HCT116 (cell line): ENCODE data around the gene NRCAM. TPM values are rescaled to one million over a fixed set of nuclear protein-coding genes. Genes with fewer than 3 reads are reported as not detected.

Source experiments
- ATAC-seq: fragments of 200-7000 bp; cut with Tn5 transposase; 2 replicates; pipeline ENCODE4 v1.9.1; 2020; ENCODE audit warnings: mild to moderate bottlenecking, moderate library complexity
- BruUV-seq: library from RNA; stranded (reverse); fragments of 400-500 nt; replicated peaks from 2 replicates; lab custom pipeline; 2021; lab: Mats Ljungman, UMichigan
- CTCF ChIA-PET: fragments of 300-600 bp; sonication (Branson Sonifier 250); formaldehyde crosslinking; loops from one replicate; lab custom pipeline; 2021; ENCODE audit warnings: antibody characterized with exemption; lab: Charles Lee
- POLR2A ChIA-PET: fragments of 300-600, 350-600 bp; sonication (Branson Sonifier 250); formaldehyde crosslinking; loops from one replicate; lab custom pipeline; 2021; ENCODE audit warnings: antibody characterized with exemption; lab: Charles Lee
- RAD21 ChIA-PET, 2 experiments: fragments of 300-600 bp; sonication (Branson Sonifier 250); formaldehyde crosslinking; loops; one replicate each; lab custom pipeline; 2023; ENCODE audit warnings: low total read pairs in 2 of 2; ENCODE audit not compliant: uncharacterized antibody in 2 of 2, unreplicated experiment in 2 of 2, low non-redundant PET in 1 of 2; lab: Charles Lee
- DNase-seq: peaks from one replicate; pipeline ENCODE4 v3.0.0-alpha.2; 2010; ENCODE audit warnings: low read depth, low spot score
- H2AFZ ChIP-seq: fragments of 200-600 bp; shearing (Covaris generic), sonication (generic); 2 replicates; pipeline ENCODE4 v1.6.1; 2017; ENCODE audit warnings: low read depth, mixed run types, mixed read lengths, antibody characterized with exemption, low read length; ENCODE audit not compliant: poor library complexity, severe bottlenecking
- H3K27ac ChIP-seq: 2 replicates; pipeline ENCODE4 v1.5.1; 2012; ENCODE audit warnings: low read depth, low read length
- H3K27me3 ChIP-seq: fragments of 200-600 bp; sonication (generic); 2 replicates; pipeline ENCODE4 v1.6.1; 2016; ENCODE audit warnings: mixed run types, low read length, mixed read lengths; ENCODE audit not compliant: insufficient read depth
- H3K36me3 ChIP-seq, 2 experiments: fragments of 200-500 bp in 1 of 2; fragments of 200-600 bp in 1 of 2; sonication (Bioruptor generic) in 1 of 2; sonication (generic) in 1 of 2; 2 replicates each; pipeline versions ENCODE4 v1.5.1 to v1.6.1; 2014 to 2016; ENCODE audit warnings: low read length in 2 of 2, inconsistent platforms in 1 of 2, mixed read lengths in 1 of 2, mixed run types in 1 of 2; ENCODE audit not compliant: insufficient read depth in 2 of 2, control insufficient read depth in 1 of 2
- H3K4me1 ChIP-seq, 2 experiments: fragments of 200-600 bp in 1 of 2; sonication (generic) in 1 of 2; 2 replicates each; pipeline versions ENCODE4 v1.5.1 to v1.6.1; 2012 to 2017; ENCODE audit warnings: low read length in 2 of 2, inconsistent platforms in 1 of 2, mild to moderate bottlenecking in 1 of 2, mixed read lengths in 1 of 2, mixed run types in 1 of 2, moderate library complexity in 1 of 2; ENCODE audit not compliant: insufficient read depth in 2 of 2, control insufficient read depth in 1 of 2
- H3K4me2 ChIP-seq: fragments of 200-600 bp; sonication (generic); 2 replicates; pipeline ENCODE4 v1.6.1; 2017; ENCODE audit warnings: mixed run types, low read length, mixed read lengths
- H3K4me3 ChIP-seq, 2 experiments: fragments of 200-600 bp in 1 of 2; sonication (generic) in 1 of 2; replicated peaks in 1 of 2; 2 replicates each; pipeline ENCODE4 v1.5.1; 2011 to 2016; ENCODE audit warnings: low read length in 2 of 2, control low read depth in 1 of 2, low read depth in 1 of 2, mild to moderate bottlenecking in 1 of 2, mixed read lengths in 1 of 2, mixed run types in 1 of 2
- H3K79me2 ChIP-seq: fragments of 200-600 bp; sonication (generic); 2 replicates; pipeline ENCODE4 v1.6.1; 2017; ENCODE audit warnings: mild to moderate bottlenecking, mixed run types, low read length, moderate library complexity, mixed read lengths; ENCODE audit not compliant: insufficient read depth
- H3K9ac ChIP-seq: fragments of 200-600 bp; sonication (generic); 2 replicates; pipeline ENCODE4 v1.6.1; 2016; ENCODE audit warnings: low read length, mixed read lengths
- H3K9me2 ChIP-seq: fragments of 200-600 bp; sonication (generic), shearing (Covaris generic); 2 replicates; pipeline ENCODE4 v1.6.1; 2017; ENCODE audit warnings: mixed run types, mild to moderate bottlenecking, moderate library complexity; ENCODE audit not compliant: insufficient read depth
- H3K9me3 ChIP-seq, 2 experiments: fragments of 200-500 bp in 1 of 2; fragments of 200-600 bp in 1 of 2; sonication (Bioruptor generic) in 1 of 2; sonication (generic) in 1 of 2; 2 replicates each; pipeline ENCODE4 v1.6.1; 2014 to 2017; ENCODE audit warnings: low read length in 2 of 2, mixed read lengths in 2 of 2, inconsistent platforms in 1 of 2, low read depth in 1 of 2, mild to moderate bottlenecking in 1 of 2, mixed run types in 1 of 2, moderate library complexity in 1 of 2; ENCODE audit not compliant: control insufficient read depth in 1 of 2, insufficient read depth in 1 of 2
- H4K20me1 ChIP-seq: fragments of 200-600 bp; sonication (generic), shearing (Covaris generic); 2 replicates; pipeline ENCODE4 v1.6.1; 2017; ENCODE audit warnings: mixed run types, mild to moderate bottlenecking, moderate library complexity; ENCODE audit not compliant: insufficient read depth
- CBX3 ChIP-seq: IDR thresholded peaks from 2 replicates; pipeline ENCODE4 v1.6.1; 2012; ENCODE audit warnings: low read depth
- CEBPB ChIP-seq: IDR thresholded peaks from 2 replicates; pipeline ENCODE4 v1.6.1; 2012; ENCODE audit warnings: low read depth
- EGR1 ChIP-seq: IDR thresholded peaks from 2 replicates; pipeline ENCODE4 v1.6.1; 2012; ENCODE audit warnings: low read depth
- EZH2 ChIP-seq: fragments of 200-600 bp; sonication (generic); IDR thresholded peaks from 2 replicates; pipeline ENCODE4 v1.6.1; 2017; ENCODE audit warnings: antibody characterized with exemption, mixed run types
- EZH2phosphoT487 ChIP-seq: fragments of 200-600 bp; IDR thresholded peaks from 2 replicates; pipeline ENCODE4 v1.6.1; 2018; ENCODE audit warnings: antibody characterized with exemption, borderline replicate concordance
- JUND ChIP-seq: IDR thresholded peaks from 2 replicates; pipeline ENCODE4 v1.6.1; 2012
- POLR2A ChIP-seq: IDR thresholded peaks from 2 replicates; pipeline ENCODE4 v1.7.0; 2011; ENCODE audit warnings: borderline replicate concordance; ENCODE audit not compliant: insufficient read depth, insufficient read length; ENCODE audit errors: extremely low read depth
- POLR2AphosphoS5 ChIP-seq: IDR thresholded peaks from 2 replicates; pipeline ENCODE4 v1.6.1; 2011; ENCODE audit warnings: mild to moderate bottlenecking, low read depth, low read length, moderate library complexity
- RAD21 ChIP-seq: IDR thresholded peaks from 2 replicates; pipeline ENCODE4 v1.6.1; 2012; ENCODE audit warnings: low read depth, mild to moderate bottlenecking
- SIN3A ChIP-seq: IDR thresholded peaks from 2 replicates; pipeline ENCODE4 v1.6.1; 2012; ENCODE audit warnings: low read depth
- SP1 ChIP-seq: IDR thresholded peaks from 2 replicates; pipeline ENCODE4 v1.6.1; 2012; ENCODE audit warnings: low read depth
- TCF7L2 ChIP-seq: IDR thresholded peaks from 2 replicates; pipeline ENCODE4 v1.7.0; 2011; ENCODE audit warnings: borderline replicate concordance, inconsistent platforms; ENCODE audit not compliant: insufficient read depth, insufficient read length; ENCODE audit errors: extremely low read depth
- ZBTB33 ChIP-seq: IDR thresholded peaks from 2 replicates; pipeline ENCODE4 v1.6.1; 2011; ENCODE audit warnings: mild to moderate bottlenecking, low read length, moderate library complexity; ENCODE audit not compliant: insufficient replicate concordance; ENCODE audit errors: extremely low read depth
- ZFX ChIP-seq: fragments of 450-650 bp; IDR thresholded peaks from 2 replicates; pipeline ENCODE4 v1.6.1; 2017
- ZNF274 ChIP-seq: fragments of 200-500 bp; sonication (Bioruptor generic); IDR thresholded peaks from 2 replicates; pipeline ENCODE4 v1.6.1; 2014; ENCODE audit warnings: mild to moderate bottlenecking, low read depth, low read length, inconsistent platforms
- intact Hi-C: fragments of 100-400 bp; cut with micrococcal nuclease; formaldehyde crosslinking; loops from 2 replicates; pipeline ENCODE4 v1.10.0; 2022
- total RNA-seq: library from RNA; stranded (reverse); gene quantifications from one replicate; pipeline ENCODE4 v1.2.1, GENCODE V29; 2021; ENCODE audit not compliant: unreplicated experiment
- TF ChIP-seq, protein P1 (sequence below), 3 experiments: fragments of 200-600 bp in 1 of 3; sonication (generic) in 1 of 3; IDR thresholded peaks in 2 of 3; conservative IDR thresholded peaks in 1 of 3; 2 replicates each; pipeline ENCODE4 v1.5.1; 2012 to 2017; ENCODE audit warnings: low read depth in 2 of 3, low read length in 2 of 3, antibody characterized with exemption in 1 of 3, borderline replicate concordance in 1 of 3, control low read depth in 1 of 3, mild to moderate bottlenecking in 1 of 3, mixed read lengths in 1 of 3, mixed run types in 1 of 3, moderate library complexity in 1 of 3; ENCODE audit not compliant: insufficient read depth in 1 of 3
- TF ChIP-seq, protein P2 (sequence below): IDR thresholded peaks from 2 replicates; pipeline ENCODE4 v1.6.1; 2012

Gene NRCAM
- total RNA-seq, 1 experiment from 2014 or later: 0.15 TPM

DNA sequence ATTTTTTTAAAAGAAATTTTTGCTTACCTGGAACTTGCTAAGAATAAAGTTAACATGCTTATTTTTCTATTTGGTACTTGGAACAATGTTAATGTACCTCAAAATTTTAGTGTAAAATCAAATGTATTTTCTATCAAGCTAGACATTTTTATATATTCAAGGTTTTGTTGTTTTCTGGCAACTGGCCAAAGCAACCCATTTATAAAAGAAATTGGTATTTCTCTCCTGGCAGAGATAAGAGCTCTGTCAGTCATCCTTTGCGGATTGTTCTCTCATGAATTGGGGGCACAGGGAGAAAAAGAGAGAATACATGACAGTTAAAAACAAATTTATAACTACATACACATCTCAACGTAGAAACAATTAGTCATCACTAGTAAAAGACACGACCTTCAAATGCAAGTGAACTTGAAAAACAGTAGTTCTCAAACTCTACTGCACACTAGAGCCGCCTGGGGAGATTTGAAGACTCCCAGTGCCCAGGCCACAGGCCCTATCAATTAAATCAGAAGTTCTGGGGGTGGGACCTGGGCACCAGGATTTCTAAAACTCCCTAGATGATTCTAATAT, 173.7 kb downstream of the NRCAM start:
- no peaks in the 10 kb centered on the region for H4K20me1 ChIP-seq
- H3K9ac ChIP-seq: no peak overlapping the region
- H3K9me3 ChIP-seq: no peaks in the 10 kb centered on the region
- H2AFZ ChIP-seq: no peak overlapping the region
- no peak overlapping the region for H3K4me3 ChIP-seq
- ATAC-seq (no peak), DNase-seq (no peak)
- H3K36me3 ChIP-seq: no peaks in the 10 kb centered on the region
- no peaks in the 10 kb centered on the region for H3K27me3 ChIP-seq
- TF ChIP-seq TCF7L2 (no peak), SIN3A (no peak), CEBPB (no peak), JUND (no peak), POLR2A (no peak), CBX3 (no peak), ZFX (no peak), POLR2AphosphoS5 (no peak), EZH2 (no peak), RAD21 (no peak)
- BruUV-seq: no TSS peak
- H3K4me1 ChIP-seq: no peaks in the 10 kb centered on the region
- RAD21 ChIA-PET: no interaction called here
- POLR2A ChIA-PET: no interaction called here
- no peak overlapping the region for H3K4me2 ChIP-seq
- CTCF ChIA-PET: no interaction called here
- no peaks in the 10 kb centered on the region for H3K79me2 ChIP-seq
- intact Hi-C loops: no loop called here
- no peak overlapping the region for H3K27ac ChIP-seq
- H3K9me2 ChIP-seq: no peaks in the 10 kb centered on the region

DNA sequence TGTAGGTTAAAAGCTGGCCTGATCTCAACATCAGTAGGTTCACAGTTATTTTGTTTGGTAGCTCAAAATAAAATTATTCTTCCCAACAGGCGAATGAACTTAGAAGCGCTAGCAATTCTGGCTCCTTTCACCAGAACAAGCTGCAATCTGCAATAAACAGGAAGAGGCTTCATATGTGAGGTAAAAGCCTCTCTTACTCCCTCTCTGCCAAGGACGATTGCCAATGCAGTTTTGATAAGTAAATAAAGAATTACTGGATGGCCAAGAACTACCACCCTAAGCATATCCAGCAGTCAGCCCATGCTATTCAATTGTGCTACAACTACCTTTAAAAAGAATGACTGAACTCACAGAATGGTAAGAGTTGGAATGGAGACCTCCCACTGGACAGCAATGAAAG, 176.1 kb downstream of the NRCAM start:
- POLR2A ChIA-PET: interaction anchor here (1.5 kb wide), 1 partner anchor 10 kb away, joined by 4 read pairs; no protein-coding TSS in a partner anchor
- BruUV-seq: no TSS peak
- TF ChIP-seq EGR1 (no peak), ZFX (no peak), SIN3A (no peak), SP1 (no peak), EZH2phosphoT487 (no peak), POLR2AphosphoS5 (no peak), ZBTB33 (no peak), ZNF274 (no peak), JUND (no peak), POLR2A (no peak), TCF7L2 (no peak)
- TF ChIP-seq, protein P1, sequence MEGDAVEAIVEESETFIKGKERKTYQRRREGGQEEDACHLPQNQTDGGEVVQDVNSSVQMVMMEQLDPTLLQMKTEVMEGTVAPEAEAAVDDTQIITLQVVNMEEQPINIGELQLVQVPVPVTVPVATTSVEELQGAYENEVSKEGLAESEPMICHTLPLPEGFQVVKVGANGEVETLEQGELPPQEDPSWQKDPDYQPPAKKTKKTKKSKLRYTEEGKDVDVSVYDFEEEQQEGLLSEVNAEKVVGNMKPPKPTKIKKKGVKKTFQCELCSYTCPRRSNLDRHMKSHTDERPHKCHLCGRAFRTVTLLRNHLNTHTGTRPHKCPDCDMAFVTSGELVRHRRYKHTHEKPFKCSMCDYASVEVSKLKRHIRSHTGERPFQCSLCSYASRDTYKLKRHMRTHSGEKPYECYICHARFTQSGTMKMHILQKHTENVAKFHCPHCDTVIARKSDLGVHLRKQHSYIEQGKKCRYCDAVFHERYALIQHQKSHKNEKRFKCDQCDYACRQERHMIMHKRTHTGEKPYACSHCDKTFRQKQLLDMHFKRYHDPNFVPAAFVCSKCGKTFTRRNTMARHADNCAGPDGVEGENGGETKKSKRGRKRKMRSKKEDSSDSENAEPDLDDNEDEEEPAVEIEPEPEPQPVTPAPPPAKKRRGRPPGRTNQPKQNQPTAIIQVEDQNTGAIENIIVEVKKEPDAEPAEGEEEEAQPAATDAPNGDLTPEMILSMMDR (IDR thresholded peaks at IDR 0.05 in 2 of 3, conservative IDR thresholded peaks at IDR 0.05 in 1 of 3; ENCODE audit: borderline replicate concordance in 1 of 3, insufficient read depth in 1 of 3, low read depth in 2 of 3, low read length in 2 of 3): no peak
- TF ChIP-seq, protein P2, sequence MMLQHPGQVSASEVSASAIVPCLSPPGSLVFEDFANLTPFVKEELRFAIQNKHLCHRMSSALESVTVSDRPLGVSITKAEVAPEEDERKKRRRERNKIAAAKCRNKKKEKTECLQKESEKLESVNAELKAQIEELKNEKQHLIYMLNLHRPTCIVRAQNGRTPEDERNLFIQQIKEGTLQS: no peak
- ATAC-seq: no peak
- Histone ChIP-seq H3K4me3 (no peak overlapping the region), H2AFZ (no peak overlapping the region), H3K27me3 (no peaks in the 10 kb centered on the region), H3K9me3 (no peaks in the 10 kb centered on the region), H3K79me2 (no peaks in the 10 kb centered on the region), H3K4me2 (no peak overlapping the region), H3K36me3 (no peaks in the 10 kb centered on the region), H4K20me1 (no peaks in the 10 kb centered on the region), H3K9me2 (no peaks in the 10 kb centered on the region), H3K9ac (no peak overlapping the region), H3K4me1 (no peaks in the 10 kb centered on the region), H3K27ac (no peak overlapping the region)
- no peak for DNase-seq
- intact Hi-C loops: no loop called here
- CTCF ChIA-PET: no interaction called here
- RAD21 ChIA-PET: no interaction called here
